HEK293T (cell line): ENCODE data around the gene CPHXL2.

Source experiments
- CTCF ChIA-PET: fragments of 350-600 bp; formaldehyde crosslinking; extraction: SDS; loops from one replicate; lab custom pipeline; 2021; ENCODE audit warnings: antibody characterized with exemption, inconsistent platforms; lab: Yijun Ruan, JAX
- POLR2A ChIA-PET: fragments of 350-600 bp; formaldehyde crosslinking; extraction: SDS; loops from one replicate; lab custom pipeline; 2020; ENCODE audit warnings: antibody characterized with exemption, inconsistent platforms; lab: Yijun Ruan, JAX
- DNase-seq: peaks from one replicate; pipeline ENCODE4 v3.0.0; 2012; ENCODE audit warnings: mixed read lengths; ENCODE audit errors: extremely low spot score
- ARNT ChIP-seq: fragments of 450-650 bp; IDR thresholded peaks from 2 replicates; pipeline ENCODE4 v1.6.1; 2017; ENCODE audit warnings: mild to moderate bottlenecking
- BHLHE40 ChIP-seq: fragments of 450-650 bp; IDR thresholded peaks from 2 replicates; pipeline ENCODE4 v1.6.1; 2016; ENCODE audit warnings: mild to moderate bottlenecking, moderate library complexity, borderline replicate concordance
- CTBP1 ChIP-seq: fragments of 450-650 bp; IDR thresholded peaks from 2 replicates; pipeline ENCODE4 v1.6.1; 2016; ENCODE audit warnings: borderline replicate concordance
- ELF4 ChIP-seq: fragments of 450-650 bp; IDR thresholded peaks from 2 replicates; pipeline ENCODE4 v1.6.1; 2017; ENCODE audit warnings: antibody characterized with exemption
- FOXA1 ChIP-seq: fragments of 450-650 bp; IDR thresholded peaks from 2 replicates; pipeline ENCODE4 v1.6.1; 2016; ENCODE audit warnings: mild to moderate bottlenecking
- FOXK2 ChIP-seq: fragments of 450-650 bp; IDR thresholded peaks from 2 replicates; pipeline ENCODE4 v1.6.1; 2016; ENCODE audit warnings: mild to moderate bottlenecking
- FOXM1 ChIP-seq: fragments of 450-650 bp; IDR thresholded peaks from 2 replicates; pipeline ENCODE4 v1.6.1; 2017; ENCODE audit warnings: mild to moderate bottlenecking, borderline replicate concordance
- HDGF ChIP-seq: fragments of 450-650 bp; IDR thresholded peaks from 2 replicates; pipeline ENCODE4 v1.6.1; 2017; ENCODE audit warnings: antibody characterized with exemption, borderline replicate concordance
- L3MBTL2 ChIP-seq: fragments of 450-650 bp; conservative IDR thresholded peaks from 2 replicates; pipeline ENCODE4 v1.6.1; 2016; ENCODE audit warnings: mild to moderate bottlenecking
- LEF1 ChIP-seq: fragments of 450-650 bp; IDR thresholded peaks from 2 replicates; pipeline ENCODE4 v1.6.1; 2017; ENCODE audit warnings: mild to moderate bottlenecking, borderline replicate concordance
- NFRKB ChIP-seq: fragments of 450-650 bp; IDR thresholded peaks from 2 replicates; pipeline ENCODE4 v1.6.1; 2016; ENCODE audit warnings: mild to moderate bottlenecking, moderate library complexity
- PKNOX1 ChIP-seq: fragments of 450-650 bp; IDR thresholded peaks from 2 replicates; pipeline ENCODE4 v1.6.1; 2016
- SP1 ChIP-seq: fragments of 450-650 bp; IDR thresholded peaks from 2 replicates; pipeline ENCODE4 v1.6.1; 2017
- SUZ12 ChIP-seq: fragments of 450-650 bp; IDR thresholded peaks from 2 replicates; pipeline ENCODE4 v1.6.1; 2016; ENCODE audit warnings: mild to moderate bottlenecking
- TARDBP ChIP-seq: fragments of 450-650 bp; IDR thresholded peaks from 2 replicates; pipeline ENCODE4 v1.6.1; 2016
- ZNF384 ChIP-seq: fragments of 450-650 bp; IDR thresholded peaks from 2 replicates; pipeline ENCODE4 v1.6.1; 2016

CPHXL2 gene

GRCh38 chr16:75628351-75628750, 48.5 kb downstream of the CPHXL2 start:
- ChIA-PET POLR2A (no interaction called here), CTCF (no interaction called here)
- no peak for DNase-seq
- TF ChIP-seq FOXK2 (no peak), FOXM1 (no peak), L3MBTL2 (no peak), SUZ12 (no peak), TARDBP (no peak), HDGF (no peak), NFRKB (no peak), BHLHE40 (no peak), ZNF384 (no peak), FOXA1 (no peak), ELF4 (no peak), SP1 (no peak), LEF1 (no peak), PKNOX1 (no peak)

DNA sequence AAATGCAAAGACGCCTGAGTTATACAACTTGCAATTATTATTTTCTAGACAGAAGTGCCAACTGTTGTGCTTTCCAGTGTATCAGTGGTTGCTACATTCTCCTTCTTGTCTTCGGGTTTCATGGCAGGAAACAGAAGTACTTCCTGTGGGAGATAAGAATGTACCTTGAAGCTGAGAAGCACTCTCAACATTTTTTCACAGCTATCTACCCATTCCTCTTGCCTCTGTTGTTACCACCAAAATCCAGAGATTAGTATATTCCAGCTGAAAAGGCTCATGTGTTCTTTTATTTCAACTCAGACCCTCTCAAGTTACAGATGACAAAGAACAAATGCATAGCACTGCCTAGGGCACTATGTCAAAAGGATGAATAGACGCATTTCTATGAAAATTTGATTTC, 49.0 kb downstream of the CPHXL2 start:
- DNase-seq = no peak
- POLR2A ChIA-PET = no interaction called here
- CTCF ChIA-PET = no interaction called here
- no peak for TF ChIP-seq SP1
- TF ChIP-seq FOXA1 = no peak
- TF ChIP-seq FOXK2 = no peak
- no peak for TF ChIP-seq CTBP1
- no peak for TF ChIP-seq L3MBTL2
- TF ChIP-seq SUZ12 = no peak
- no peak for TF ChIP-seq FOXM1
- no peak for TF ChIP-seq NFRKB

DNA sequence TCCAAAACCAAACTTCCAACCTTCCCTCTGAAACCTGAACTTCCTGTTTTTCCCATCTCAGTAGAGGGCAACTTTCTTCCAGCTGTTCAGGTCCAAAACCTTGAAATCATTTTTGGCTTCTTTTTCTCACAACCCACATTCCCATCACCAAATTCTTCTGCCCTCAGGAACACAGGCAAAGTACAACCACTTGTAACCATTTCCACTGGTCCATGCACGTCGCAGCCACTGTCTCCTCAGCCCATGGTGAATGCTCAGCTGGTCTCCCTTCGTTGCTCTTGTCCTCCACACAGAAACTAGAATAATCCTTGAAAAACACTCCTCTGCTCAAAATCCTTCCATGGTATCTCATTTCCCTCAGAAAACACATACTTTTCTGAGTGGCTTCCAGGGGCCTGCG, 50.0 kb downstream of the CPHXL2 start:
- ChIA-PET POLR2A (interaction anchor here (1.5 kb wide), 1 partner anchor 21 kb away, joined by 14 read pairs; the partner anchor contains the start of genes KARS1 and TERF2IP), CTCF (no interaction called here)
- DNase-seq = no peak
- TF ChIP-seq TARDBP (no peak), SP1 (no peak), ARNT (no peak), FOXK2 (no peak), FOXM1 (no peak), ELF4 (no peak), HDGF (no peak), ZNF384 (no peak), L3MBTL2 (no peak), LEF1 (no peak), FOXA1 (no peak), CTBP1 (no peak), PKNOX1 (no peak), NFRKB (no peak), BHLHE40 (no peak), SUZ12 (no peak)

- ChIA-PET CTCF (no interaction called here), POLR2A (no interaction called here)
- DNase-seq = no peak
- TF ChIP-seq SUZ12 (no peak), LEF1 (no peak), FOXM1 (no peak), L3MBTL2 (no peak), FOXA1 (no peak), ARNT (no peak), ELF4 (no peak), ZNF384 (no peak), NFRKB (no peak), SP1 (no peak), HDGF (no peak), TARDBP (no peak)
Observed at GRCh38 chr16:75624921-75625334, 51.9 kb downstream of the CPHXL2 start.

GRCh38 chr16:75622761-75623605, 53.8 kb downstream of the CPHXL2 start, which contains the start of gene ADAT1:
Gene ADAT1 (minus strand): TSS chr16:75623281. CDS start chr16:75620799, 2,482 bp downstream.
- TF ChIP-seq FOXM1 = no peak
- peak; percentile 93 for TF ChIP-seq ZNF384
- TF ChIP-seq L3MBTL2 = peak; percentile 95
- ChIA-PET POLR2A (interaction anchor here (0.7 to 1.7 kb wide), 16 partner anchors 9 to 159 kb away, joined by 3 to 32 read pairs (median 3); partner anchors contain the start of genes KARS1, TERF2IP and TMEM231), CTCF (interaction anchor here (1.2 kb wide), 2 partner anchors 25 to 141 kb away, joined by 3 read pairs; no protein-coding TSS in a partner anchor)
- DNase-seq = peak; percentile 96

DNA sequence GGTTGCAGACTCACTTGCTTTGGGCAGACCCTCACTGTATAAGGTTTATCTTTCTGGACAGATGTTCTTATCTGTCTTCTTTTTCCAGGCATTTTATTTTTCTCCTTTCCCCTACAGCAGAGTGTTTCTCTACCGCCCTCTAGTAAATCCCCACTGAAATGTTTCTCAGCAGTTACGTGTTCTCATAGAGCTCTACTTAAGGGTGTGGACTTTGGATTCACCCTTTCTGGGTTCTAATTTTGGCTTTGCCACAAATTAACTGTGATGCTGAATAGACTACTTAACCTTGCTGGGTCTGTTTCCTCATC, 55.7 kb downstream of the CPHXL2 start:
- DNase-seq = peak; percentile 30
- POLR2A ChIA-PET = no interaction called here
- no peak for TF ChIP-seq FOXK2
- no peak for TF ChIP-seq CTBP1
- no peak for TF ChIP-seq FOXA1
- TF ChIP-seq ZNF384 = no peak
- TF ChIP-seq L3MBTL2 = no peak
- no peak for TF ChIP-seq BHLHE40
- no peak for TF ChIP-seq LEF1
- TF ChIP-seq NFRKB = no peak
- TF ChIP-seq TARDBP = no peak
- TF ChIP-seq ARNT = no peak
- no peak for TF ChIP-seq PKNOX1
- no peak for TF ChIP-seq ELF4
- no peak for TF ChIP-seq HDGF
- no peak for TF ChIP-seq SUZ12
- TF ChIP-seq SP1 = no peak
- no peak for TF ChIP-seq FOXM1
- CTCF ChIA-PET = interaction anchor here (0.6 to 1.4 kb wide), 6 partner anchors 26 to 1841 kb away, joined by 3 to 4 read pairs (median 3); no protein-coding TSS in a partner anchor
